GM10266 (cell line): Measurements from ENCODE around the gene EQTN.

ENCODE experiments used
- DNase-seq: peaks from one replicate; pipeline ENCODE4 v3.0.0; 2012; ENCODE audit errors: extremely low spot score
- CTCF ChIP-seq: IDR thresholded peaks from 2 replicates; pipeline ENCODE4 v1.5.1; 2012; ENCODE audit warnings: mild to moderate bottlenecking, low read depth; ENCODE audit not compliant: control insufficient read depth, insufficient read depth; ENCODE audit errors: missing control alignments

Gene EQTN

DNA sequence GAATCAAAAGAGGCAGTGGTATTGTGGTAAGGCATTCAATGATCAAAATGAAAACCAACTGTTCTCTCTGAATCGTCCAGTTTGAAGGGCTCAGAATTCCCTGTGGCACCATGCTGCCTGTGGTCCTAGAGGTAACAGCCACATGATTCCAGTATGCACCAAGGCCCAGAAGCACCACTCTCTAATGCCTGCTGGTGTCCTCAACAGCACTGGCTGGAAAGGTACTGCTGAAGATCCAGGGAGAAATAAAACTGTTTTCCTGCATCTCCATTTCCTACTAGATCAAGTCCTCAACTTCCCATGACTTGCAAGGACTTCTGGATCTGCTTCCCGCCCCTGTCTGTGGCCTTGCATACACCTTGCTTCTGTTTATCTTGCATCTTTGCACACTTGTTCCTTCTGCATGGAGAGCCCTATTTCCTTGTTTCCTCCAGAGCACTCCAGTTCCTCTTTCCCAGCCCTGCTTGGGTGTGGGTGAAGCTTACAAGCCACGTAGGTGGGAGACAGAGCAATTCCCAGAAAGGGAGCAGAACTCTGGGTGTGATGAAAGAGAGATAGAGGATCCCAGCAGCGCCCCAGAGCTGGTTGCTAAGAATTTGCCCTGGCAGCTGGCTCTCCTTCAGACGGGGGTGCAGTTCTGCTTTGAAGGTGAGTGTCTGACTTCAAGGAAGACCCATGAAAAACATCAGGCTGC lies 41.0 kb upstream of the EQTN start:
- no peak for DNase-seq
- no peak for TF ChIP-seq CTCF

- no peak for DNase-seq
- TF ChIP-seq CTCF: no peak
Measured at GRCh38 chr9:27337236-27337635, 40.3 kb upstream of the EQTN start.

DNA sequence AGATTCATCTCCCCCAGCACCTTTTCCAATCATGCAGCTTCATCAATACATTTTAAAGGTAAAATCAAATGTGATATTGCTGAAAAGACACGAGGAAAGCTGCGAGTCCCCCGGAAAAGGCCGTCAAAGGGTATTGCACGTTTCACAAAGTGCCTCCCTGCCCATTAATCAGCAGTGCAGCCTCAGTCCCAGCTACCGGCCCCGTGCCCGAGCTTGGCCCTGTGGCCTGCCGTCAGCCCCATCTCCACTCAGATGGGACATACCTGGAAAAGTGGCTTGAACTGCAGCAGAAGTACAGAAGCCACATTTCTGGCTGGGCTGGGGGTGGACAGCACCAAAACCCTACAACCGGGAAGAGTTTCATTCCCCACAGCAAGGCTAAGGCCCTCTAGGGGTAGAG lies 39.9 kb upstream of the EQTN start:
- DNase-seq: no peak
- no peak for TF ChIP-seq CTCF

DNA sequence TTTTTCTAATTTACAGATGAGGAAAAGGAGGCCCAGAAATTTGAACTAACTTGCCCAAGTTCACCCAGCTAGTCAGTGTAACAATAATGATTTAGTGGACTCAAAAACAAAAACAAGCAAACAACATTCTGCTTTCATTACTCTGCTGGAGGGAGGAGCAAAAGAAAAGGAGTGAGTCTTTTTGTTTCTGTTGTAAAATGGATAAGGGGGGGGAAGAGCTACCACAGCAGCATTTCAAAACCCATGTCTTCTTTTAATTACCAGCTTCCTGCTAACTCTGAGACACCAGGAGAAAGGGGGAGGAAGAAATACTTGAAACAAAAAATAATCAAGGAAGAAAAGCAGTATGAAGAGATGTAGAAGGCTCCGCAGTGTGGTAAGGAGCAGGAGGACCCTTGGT lies 39.2 kb upstream of the EQTN start:
- no peak for DNase-seq

DNA sequence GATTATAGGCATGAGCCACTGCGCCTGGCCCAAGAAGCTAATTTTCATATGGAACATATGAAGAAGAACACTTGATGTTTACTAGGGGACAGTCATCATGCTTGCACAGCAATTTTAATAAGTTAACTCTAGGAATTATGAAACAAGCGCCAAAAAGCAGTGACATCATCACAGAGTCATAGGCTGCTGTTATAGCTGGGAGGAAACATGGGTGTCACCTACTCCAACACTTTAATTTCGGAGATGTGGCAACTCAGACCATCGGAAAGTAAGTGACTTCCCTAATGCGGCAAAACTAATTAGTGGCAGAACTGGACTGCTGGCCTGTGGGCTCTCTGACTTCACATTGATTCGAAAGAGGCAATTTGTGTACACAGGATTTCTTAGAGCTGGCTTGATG lies 38.1 kb upstream of the EQTN start:
- no peak for DNase-seq

More for the DNA sequence above, 39.2 kb upstream of the EQTN start:
- no peak for TF ChIP-seq CTCF

GRCh38 chr9:27333241-27334052 lies 36.5 kb upstream of the EQTN start:
- TF ChIP-seq CTCF: peak; percentile 75
- DNase-seq: peak; percentile 70

More for the DNA sequence above, 38.1 kb upstream of the EQTN start:
- TF ChIP-seq CTCF: no peak

DNA sequence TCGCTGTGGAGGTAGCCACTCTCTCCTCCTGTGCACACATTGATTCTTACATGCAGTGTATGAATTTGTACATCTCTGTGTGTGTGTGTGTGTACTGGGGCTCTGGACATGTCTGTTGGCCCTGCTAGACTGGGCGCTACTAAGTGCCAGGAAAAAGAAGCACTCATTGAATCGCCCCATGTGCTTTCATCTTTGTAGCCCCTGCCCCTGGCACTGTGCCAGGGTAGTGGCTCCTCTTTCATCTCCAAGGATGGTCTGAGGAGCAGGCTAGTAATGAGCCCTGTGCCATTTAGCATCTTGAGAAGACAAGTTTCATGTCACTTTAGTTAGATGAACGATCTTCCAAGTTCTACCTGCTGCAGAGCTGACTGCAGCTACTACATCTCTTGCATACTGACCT lies 34.4 kb upstream of the EQTN start:
- no peak for DNase-seq
- no peak for TF ChIP-seq CTCF
